H1 (cell line): ENCODE measurements around the gene PDE2A.

Experiments
- CHD2 ChIP-seq: IDR thresholded peaks from 2 replicates; pipeline ENCODE4 v1.6.1; 2012; ENCODE audit warnings: low read length, improper control_type of control experiment
- CTCF ChIP-seq, 3 experiments: IDR thresholded peaks; 1 replicate in 2 of 3; 2 replicates in 1 of 3; pipeline versions ENCODE4 v1.5.1 to v1.6.1; 2011; ENCODE audit warnings: low read length in 3 of 3, mild to moderate bottlenecking in 3 of 3, inconsistent platforms in 2 of 3, low read depth in 1 of 3, moderate library complexity in 1 of 3; ENCODE audit not compliant: insufficient read depth in 1 of 3; ENCODE audit errors: control extremely low read depth in 1 of 3
- E2F6 ChIP-seq: IDR thresholded peaks from 2 replicates; pipeline ENCODE4 v1.6.1; 2012; ENCODE audit warnings: inconsistent platforms
- EP300 ChIP-seq, 2 experiments: IDR thresholded peaks; 1 replicate in 1 of 2; 2 replicates in 1 of 2; pipeline ENCODE4 v1.6.1; 2011 to 2012; ENCODE audit warnings: low read depth in 2 of 2, low read length in 2 of 2, mild to moderate bottlenecking in 2 of 2, borderline replicate concordance in 1 of 2, inconsistent platforms in 1 of 2, moderate library complexity in 1 of 2
- POLR2A ChIP-seq, 2 experiments: IDR thresholded peaks; 1 replicate in 1 of 2; 2 replicates in 1 of 2; pipeline ENCODE4 v1.6.1; 2011; ENCODE audit warnings: low read depth in 2 of 2, low read length in 2 of 2, mild to moderate bottlenecking in 2 of 2; ENCODE audit errors: control extremely low read depth in 1 of 2
- RAD21 ChIP-seq, 2 experiments: IDR thresholded peaks in 1 of 2; conservative IDR thresholded peaks in 1 of 2; 2 replicates each; pipeline ENCODE4 v1.6.1; 2011; ENCODE audit warnings: low read depth in 2 of 2, low read length in 2 of 2, improper control_type of control experiment in 1 of 2, inconsistent platforms in 1 of 2, mild to moderate bottlenecking in 1 of 2, moderate library complexity in 1 of 2
- RFX5 ChIP-seq: IDR thresholded peaks from 2 replicates; pipeline ENCODE4 v1.6.1; 2011; ENCODE audit warnings: low read depth, low read length, improper control_type of control experiment, borderline replicate concordance
- RXRA ChIP-seq: IDR thresholded peaks from 2 replicates; pipeline ENCODE4 v1.6.1; 2011; ENCODE audit warnings: low read depth, mild to moderate bottlenecking, low read length, moderate library complexity; ENCODE audit not compliant: insufficient read depth
- SIX5 ChIP-seq: IDR thresholded peaks from 2 replicates; pipeline ENCODE4 v1.6.1; 2011; ENCODE audit warnings: mild to moderate bottlenecking, low read depth, low read length
- SP1 ChIP-seq: IDR thresholded peaks from 2 replicates; pipeline ENCODE4 v1.6.1; 2011; ENCODE audit warnings: low read depth, low read length
- TEAD4 ChIP-seq: IDR thresholded peaks from 2 replicates; pipeline ENCODE4 v1.6.1; 2012; ENCODE audit warnings: low read depth, low read length, inconsistent platforms, mixed read lengths

- TF ChIP-seq CTCF (IDR thresholded peaks at IDR 0.05; ENCODE audit: control extremely low read depth in 1 of 3, insufficient read depth in 1 of 3, low read depth in 1 of 3, low read length in 3 of 3): no peak
- no peak for TF ChIP-seq EP300 (IDR thresholded peaks at IDR 0.05; ENCODE audit: borderline replicate concordance in 1 of 2, low read depth in 2 of 2, low read length in 2 of 2)
- TF ChIP-seq TEAD4: no peak
- no peak for TF ChIP-seq POLR2A (IDR thresholded peaks at IDR 0.05; ENCODE audit: control extremely low read depth in 1 of 2, low read depth in 2 of 2, low read length in 2 of 2)
- no peak for TF ChIP-seq SIX5
- no peak for TF ChIP-seq RAD21 (IDR thresholded peaks at IDR 0.05 in 1 of 2, conservative IDR thresholded peaks at IDR 0.05 in 1 of 2; ENCODE audit: low read depth in 2 of 2, low read length in 2 of 2)
- no peak for TF ChIP-seq SP1
- TF ChIP-seq RXRA: no peak
- no peak for TF ChIP-seq E2F6
- TF ChIP-seq CHD2: no peak
- TF ChIP-seq RFX5: no peak
These were observed 145.2 kb downstream of the PDE2A start for GRCh38 chr11:72529068-72529467.
